C4-2B (cell line): Measurements from ENCODE around the gene CELSR1.

Source experiments
- H3K27ac ChIP-seq: fragments of 450-650 bp; 2 replicates; pipeline ENCODE4 v1.5.1; 2017
- ZFX ChIP-seq: fragments of 450-650 bp; IDR thresholded peaks from 2 replicates; pipeline ENCODE4 v1.6.1; 2017
- TF ChIP-seq, protein P1 (sequence below): fragments of 450-650 bp; conservative IDR thresholded peaks from 2 replicates; pipeline ENCODE4 v1.5.1; 2017; ENCODE audit warnings: mild to moderate bottlenecking

Gene CELSR1

DNA sequence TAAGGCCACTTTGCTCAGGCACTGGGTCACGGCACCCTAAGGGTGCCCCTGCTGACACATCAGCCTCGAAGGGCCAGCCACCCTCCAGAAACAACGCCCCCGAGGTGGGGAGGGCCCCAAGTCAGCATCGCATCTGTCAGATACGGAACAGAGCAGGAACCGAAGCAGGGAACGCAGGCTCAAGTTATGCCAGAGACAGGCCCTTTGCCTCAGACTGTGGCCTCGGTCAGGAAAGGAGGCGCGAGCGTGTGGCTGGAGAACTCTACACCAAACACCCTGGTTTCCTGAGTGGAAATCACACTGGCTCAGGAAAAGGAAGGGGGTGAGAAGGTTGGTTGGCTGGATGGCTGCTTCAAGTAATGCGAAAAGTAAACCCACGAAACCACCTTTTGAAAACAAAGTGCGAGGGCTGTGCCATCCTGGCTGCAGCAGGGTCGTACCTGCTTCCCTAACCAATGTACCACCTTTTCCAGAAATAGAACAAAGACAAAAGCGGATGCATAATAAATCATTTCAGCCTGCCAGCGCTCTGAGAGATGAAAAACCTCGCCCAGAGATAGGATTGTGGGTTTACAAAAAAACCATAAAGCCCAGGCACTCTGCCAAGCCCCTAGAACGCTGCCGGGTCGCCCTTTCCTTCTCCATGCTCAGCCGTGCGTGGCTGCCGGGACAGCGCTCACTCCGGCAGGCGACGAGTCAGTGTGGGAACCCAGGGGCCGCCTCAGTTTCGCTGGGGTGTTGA, 163.3 kb downstream of the CELSR1 start:
- TF ChIP-seq, protein P1, sequence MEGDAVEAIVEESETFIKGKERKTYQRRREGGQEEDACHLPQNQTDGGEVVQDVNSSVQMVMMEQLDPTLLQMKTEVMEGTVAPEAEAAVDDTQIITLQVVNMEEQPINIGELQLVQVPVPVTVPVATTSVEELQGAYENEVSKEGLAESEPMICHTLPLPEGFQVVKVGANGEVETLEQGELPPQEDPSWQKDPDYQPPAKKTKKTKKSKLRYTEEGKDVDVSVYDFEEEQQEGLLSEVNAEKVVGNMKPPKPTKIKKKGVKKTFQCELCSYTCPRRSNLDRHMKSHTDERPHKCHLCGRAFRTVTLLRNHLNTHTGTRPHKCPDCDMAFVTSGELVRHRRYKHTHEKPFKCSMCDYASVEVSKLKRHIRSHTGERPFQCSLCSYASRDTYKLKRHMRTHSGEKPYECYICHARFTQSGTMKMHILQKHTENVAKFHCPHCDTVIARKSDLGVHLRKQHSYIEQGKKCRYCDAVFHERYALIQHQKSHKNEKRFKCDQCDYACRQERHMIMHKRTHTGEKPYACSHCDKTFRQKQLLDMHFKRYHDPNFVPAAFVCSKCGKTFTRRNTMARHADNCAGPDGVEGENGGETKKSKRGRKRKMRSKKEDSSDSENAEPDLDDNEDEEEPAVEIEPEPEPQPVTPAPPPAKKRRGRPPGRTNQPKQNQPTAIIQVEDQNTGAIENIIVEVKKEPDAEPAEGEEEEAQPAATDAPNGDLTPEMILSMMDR, result no peak
- TF ChIP-seq ZFX, result no peak
- peak overlapping the region; percentile 91 for H3K27ac ChIP-seq

DNA sequence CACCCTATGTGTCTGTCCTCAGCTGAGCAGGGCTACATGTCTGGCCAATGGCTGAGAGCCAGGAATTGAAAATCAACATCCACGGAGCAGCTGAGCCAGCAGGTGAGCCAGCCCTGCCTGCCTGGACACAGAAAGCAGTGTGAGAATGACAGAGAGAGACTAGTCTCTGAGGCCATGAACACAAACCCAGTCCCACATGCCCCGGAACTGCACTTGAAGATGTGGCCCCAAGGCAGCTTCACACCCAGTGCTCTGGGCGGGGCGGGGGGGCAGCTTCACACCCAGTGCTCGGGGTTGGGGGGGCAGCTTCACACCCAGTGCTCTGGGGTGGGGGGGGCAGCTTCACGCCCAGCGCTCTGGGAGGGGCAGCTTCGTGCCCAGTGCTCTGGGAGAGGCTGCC, 164.3 kb downstream of the CELSR1 start:
- no peak for TF ChIP-seq ZFX
- TF ChIP-seq, protein P1, result no peak
- no peak overlapping the region for H3K27ac ChIP-seq

DNA sequence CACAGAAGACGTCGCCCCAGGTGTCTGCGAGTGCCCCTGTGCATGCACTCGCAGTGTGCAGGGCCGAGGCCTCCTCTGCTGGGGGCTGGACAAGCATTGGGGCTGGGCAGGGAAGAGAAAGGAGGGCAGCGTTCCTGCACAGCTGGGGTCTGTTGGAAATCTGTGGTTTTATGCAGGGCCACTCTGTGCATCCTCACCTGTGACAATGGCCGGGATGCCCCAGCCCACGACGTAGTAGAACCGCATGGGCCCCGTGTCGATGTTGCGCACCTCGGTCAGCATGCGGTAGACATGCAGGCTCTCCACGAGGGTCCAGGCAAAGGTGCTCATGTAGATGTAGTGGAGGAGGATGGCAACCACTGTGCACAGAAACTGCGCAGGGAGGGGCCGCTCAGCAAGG, 164.7 kb downstream of the CELSR1 start:
- TF ChIP-seq, protein P1, result no peak
- TF ChIP-seq ZFX, result no peak
- no peak overlapping the region for H3K27ac ChIP-seq

DNA sequence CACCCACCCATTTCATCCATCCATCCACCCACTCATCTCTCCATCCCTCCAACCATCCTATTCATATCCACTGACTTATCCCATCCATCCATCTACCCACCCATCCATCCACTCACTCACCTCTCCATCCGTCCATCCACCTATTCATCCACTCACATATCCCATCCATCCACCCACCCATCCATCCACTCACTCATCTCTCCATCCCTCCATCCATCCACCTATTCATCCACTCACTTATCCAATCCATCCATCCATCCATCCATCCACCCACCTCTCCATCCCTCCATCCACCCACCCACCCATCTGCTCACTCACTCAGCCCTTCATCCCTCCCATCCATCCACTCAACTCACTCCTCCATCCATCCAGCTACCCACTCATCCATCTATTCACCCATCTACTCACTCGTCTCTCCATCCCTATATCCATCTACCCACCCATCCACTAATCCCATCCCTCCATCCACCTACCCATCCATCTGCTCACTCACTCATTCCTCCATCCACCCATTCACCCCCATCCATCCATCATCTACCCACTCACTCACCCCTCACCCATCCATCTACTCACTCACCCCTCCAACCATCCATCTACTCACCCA, 165.7 kb downstream of the CELSR1 start:
- no peak overlapping the region for H3K27ac ChIP-seq
- TF ChIP-seq, protein P1, result no peak
- TF ChIP-seq ZFX, result no peak

DNA sequence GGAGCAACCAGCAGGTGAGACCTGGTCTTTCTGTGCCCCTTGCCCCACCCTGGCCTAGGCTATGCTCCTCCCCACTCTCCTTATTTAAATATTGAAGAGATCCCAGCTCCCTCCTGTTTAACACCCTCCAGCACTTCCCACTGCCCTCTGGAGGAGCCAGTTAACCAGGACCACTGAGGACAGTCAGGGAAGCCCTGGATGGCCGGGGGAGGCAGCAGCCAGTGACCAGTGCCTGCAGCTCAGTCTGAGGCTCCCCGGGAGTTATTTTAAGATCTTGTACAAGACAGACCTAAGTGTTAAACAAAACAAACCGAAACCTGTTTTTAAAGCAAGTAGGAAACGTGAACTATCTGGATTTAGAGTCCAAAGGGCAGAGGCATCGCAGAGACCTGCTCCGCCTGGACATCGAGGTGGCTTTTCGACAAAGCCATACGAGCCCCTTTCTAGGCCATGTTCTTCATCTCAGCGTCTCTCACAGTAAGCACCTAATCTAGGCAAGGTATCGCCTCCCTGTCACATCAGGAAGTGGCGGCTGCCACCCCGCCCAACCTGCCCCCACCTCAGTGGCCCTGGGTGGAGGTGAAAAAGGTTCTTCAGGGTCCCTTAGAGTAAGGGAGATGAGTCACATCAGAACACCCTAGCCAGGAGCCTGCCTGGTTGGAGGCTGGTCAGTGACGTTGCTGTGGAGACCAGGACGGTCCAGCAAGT, 166.7 kb downstream of the CELSR1 start:
- no peak overlapping the region for H3K27ac ChIP-seq
- TF ChIP-seq, protein P1, result no peak
- no peak for TF ChIP-seq ZFX

DNA sequence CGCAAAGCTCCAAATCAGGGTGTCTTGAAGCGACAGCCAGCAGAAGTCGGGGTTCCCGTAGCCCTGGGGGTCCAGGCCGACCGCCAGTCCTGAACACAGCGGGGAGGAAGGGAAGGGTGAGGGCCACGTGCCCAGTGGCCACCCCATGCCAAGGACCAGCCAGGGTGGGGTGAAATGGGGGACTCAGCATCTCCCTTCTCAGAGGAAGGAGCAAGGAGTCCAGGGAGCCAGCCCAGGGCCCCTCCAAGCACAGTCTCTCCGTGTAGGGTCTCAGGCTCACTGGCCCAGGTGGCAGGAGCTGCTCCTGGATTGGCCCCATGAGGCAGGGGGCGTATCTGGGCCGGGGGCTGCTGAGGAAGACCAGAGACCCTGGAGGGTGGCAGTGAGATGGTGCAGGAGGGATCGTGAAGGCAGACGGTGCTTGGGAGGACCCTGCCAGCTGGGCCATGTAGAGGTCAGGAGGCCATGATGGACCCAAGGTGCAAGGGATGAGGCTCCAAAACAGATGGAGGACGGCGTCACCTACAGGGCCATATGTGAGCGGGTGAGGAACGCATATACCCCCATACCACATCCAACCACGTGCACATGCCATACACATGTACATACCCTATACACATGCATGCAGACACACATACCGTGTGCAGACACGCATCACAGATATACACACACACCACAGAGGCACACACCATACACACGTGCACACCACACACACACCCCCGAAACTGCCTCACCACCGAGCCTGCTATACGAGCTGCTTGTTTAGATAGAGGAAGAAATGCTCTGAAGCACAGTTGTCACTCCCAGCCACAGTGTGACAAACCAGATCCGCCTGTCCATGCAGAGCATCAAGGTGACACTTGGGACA, 167.5 kb downstream of the CELSR1 start:
- no peak overlapping the region for H3K27ac ChIP-seq
- TF ChIP-seq ZFX, result no peak
- TF ChIP-seq, protein P1, result no peak
